Endodermal cell (in vitro differentiated cells): ENCODE results near the gene ST7. TPM values are rescaled to one million over a fixed set of nuclear protein-coding genes. Genes with fewer than 3 reads are reported as not detected.

Experiments used
- DNase-seq: peaks from one replicate; pipeline ENCODE4 v3.0.0-alpha.2; 2017
- H3K27ac ChIP-seq: 2 replicates; pipeline ENCODE4 v1.5.1; 2013; ENCODE audit warnings: mild to moderate bottlenecking, low read depth, low read length, moderate library complexity
- H3K27me3 ChIP-seq: 2 replicates; pipeline ENCODE4 v1.6.1; 2013; ENCODE audit warnings: mild to moderate bottlenecking, low read length, moderate library complexity; ENCODE audit not compliant: insufficient read depth, control insufficient read depth, poor library complexity, severe bottlenecking
- H3K36me3 ChIP-seq: 2 replicates; pipeline ENCODE4 v1.7.0; 2013; ENCODE audit warnings: mild to moderate bottlenecking, low read length, moderate library complexity; ENCODE audit not compliant: control insufficient read depth, insufficient read depth
- H3K4me1 ChIP-seq: one replicate; pipeline ENCODE4 v1.7.0; 2013; ENCODE audit warnings: low read length; ENCODE audit not compliant: control insufficient read depth, insufficient read depth
- H3K4me3 ChIP-seq: 2 replicates; pipeline ENCODE4 v1.5.1; 2013; ENCODE audit warnings: mild to moderate bottlenecking, low read length, moderate library complexity
- H3K9ac ChIP-seq: 2 replicates; pipeline ENCODE4 v1.6.1; 2013; ENCODE audit warnings: mild to moderate bottlenecking, low read length, moderate library complexity; ENCODE audit not compliant: poor library complexity, severe bottlenecking; ENCODE audit errors: extremely low read depth
- H3K9me3 ChIP-seq: 2 replicates; pipeline ENCODE4 v1.6.1; 2013; ENCODE audit warnings: mild to moderate bottlenecking, low read length, moderate library complexity; ENCODE audit not compliant: control insufficient read depth
- H3K27ac Mint-ChIP-seq: 2 replicates; pipeline ENCODE4 v1.8.0; 2020; ENCODE audit warnings: mixed read lengths
- H3K27me3 Mint-ChIP-seq: 2 replicates; pipeline ENCODE4 v1.8.0; 2021; ENCODE audit warnings: mild to moderate bottlenecking, mixed read lengths; ENCODE audit not compliant: insufficient read depth
- H3K36me3 Mint-ChIP-seq: 2 replicates; pipeline ENCODE4 v1.8.0; 2020; ENCODE audit warnings: low read depth, mixed read lengths
- H3K4me1 Mint-ChIP-seq: 2 replicates; pipeline ENCODE4 v1.8.0; 2020; ENCODE audit warnings: mixed read lengths
- H3K4me3 Mint-ChIP-seq: 2 replicates; pipeline ENCODE4 v1.8.0; 2020; ENCODE audit warnings: mild to moderate bottlenecking, moderate library complexity, mixed read lengths
- H3K9me3 Mint-ChIP-seq: 2 replicates; pipeline ENCODE4 v1.8.0; 2020; ENCODE audit warnings: mild to moderate bottlenecking, mixed read lengths
- CTCF ChIP-seq: fragments of 200-600 bp; sonication (generic); conservative IDR thresholded peaks from 2 replicates; pipeline ENCODE4 v1.5.0; 2021; ENCODE audit warnings: antibody characterized with exemption, mild to moderate bottlenecking
- WGBS, 2 experiments: methylation state at CpG; one replicate each; pipeline versions ENCODE4 v1.1.5 to v1.1.7; 2013; ENCODE audit warnings: missing lambda C conversion rate in 2 of 2, mixed read lengths in 1 of 2; ENCODE audit not compliant: insufficient coverage in 1 of 2, insufficient read length in 1 of 2; 5-methylcytosine and 5-hydroxymethylcytosine counted together
- total RNA-seq, 2 donors: library from RNA; stranded (reverse); fragmentation: NEBNext Ultra II Directional in 1 of 2; extraction: Animal tissue kit (Norgen Biotek cat#: 25700) in 1 of 2; gene quantifications; 2 replicates in 1 of 2; 3 replicates in 1 of 2; pipeline ENCODE4 v1.2.1, GENCODE V29; 2021

ST7 gene
- total RNA-seq, 2 donors from 2014 or later, result 6.4 to 8.9 TPM

- Histone ChIP-seq H3K9ac (no peak overlapping the region), H3K4me1 (no peaks in the 10 kb centered on the region), H3K9me3 (no peaks in the 10 kb centered on the region), H3K27me3 (peaks cover 61% of the 10 kb centered on the region), H3K27ac (no peak overlapping the region), H3K36me3 (no peaks in the 10 kb centered on the region), H3K4me3 (no peak overlapping the region)
- Mint-ChIP-seq H3K36me3 (peaks cover 2% of the 10 kb centered on the region), H3K4me3 (no peak overlapping the region), H3K9me3 (no peaks in the 10 kb centered on the region), H3K27me3 (peaks cover 43% of the 10 kb centered on the region), H3K27ac (no peak overlapping the region), H3K4me1 (no peaks in the 10 kb centered on the region)
- TF ChIP-seq CTCF, result no peak
- no peak for DNase-seq
- 93 to 100% methylated on average over 3 to 8 of the region's 8 CpGs for WGBS, 2 experiments
These were observed 266.2 kb downstream of the ST7 start for GRCh38 chr7:117219485-117219884.

GRCh38 chr7:117220836-117221235 lies 267.5 kb downstream of the ST7 start:
- 69 to 100% methylated on average over 1 to 5 of the region's 5 CpGs for WGBS, 2 experiments
- Histone ChIP-seq H3K9ac (no peak overlapping the region), H3K36me3 (no peaks in the 10 kb centered on the region), H3K27me3 (peaks cover 73% of the 10 kb centered on the region), H3K4me3 (no peak overlapping the region), H3K4me1 (no peaks in the 10 kb centered on the region), H3K9me3 (no peaks in the 10 kb centered on the region), H3K27ac (no peak overlapping the region)
- peaks cover 7% of the 10 kb centered on the region for H3K4me1 Mint-ChIP-seq
- DNase-seq, result peak; percentile 64
- no peak overlapping the region for H3K4me3 Mint-ChIP-seq
- no peaks in the 10 kb centered on the region for H3K9me3 Mint-ChIP-seq
- no peak overlapping the region for H3K27ac Mint-ChIP-seq
- peaks cover 2% of the 10 kb centered on the region for H3K36me3 Mint-ChIP-seq
- peaks cover 53% of the 10 kb centered on the region for H3K27me3 Mint-ChIP-seq
- peak; percentile 36 for TF ChIP-seq CTCF

GRCh38 chr7:117225536-117225935 lies 272.2 kb downstream of the ST7 start:
- H3K4me3 Mint-ChIP-seq, result no peak overlapping the region
- WGBS, 2 experiments, result 79 to 90% methylated on average over 5 to 6 of the region's 6 CpGs
- Histone ChIP-seq H3K27me3 (peaks cover 98% of the 10 kb centered on the region), H3K4me3 (no peak overlapping the region), H3K27ac (no peak overlapping the region), H3K9me3 (no peaks in the 10 kb centered on the region), H3K9ac (no peak overlapping the region), H3K36me3 (no peaks in the 10 kb centered on the region), H3K4me1 (no peaks in the 10 kb centered on the region)
- DNase-seq, result peak; percentile 76
- peaks cover 13% of the 10 kb centered on the region for H3K4me1 Mint-ChIP-seq
- peak; percentile 7 for TF ChIP-seq CTCF
- no peaks in the 10 kb centered on the region for H3K9me3 Mint-ChIP-seq
- H3K27ac Mint-ChIP-seq, result no peak overlapping the region
- peaks cover 2% of the 10 kb centered on the region for H3K36me3 Mint-ChIP-seq
- peaks cover 88% of the 10 kb centered on the region for H3K27me3 Mint-ChIP-seq
